GM23338 (cell line): Measurements from ENCODE around the gene PFKFB2. TPM values are rescaled to one million over a fixed set of nuclear protein-coding genes. Genes with fewer than 3 reads are reported as not detected.

Experiments used
- ATAC-seq: fragments of 200-7000 bp; cut with Tn5 transposase; 3 replicates; pipeline ENCODE4 v1.9.1; 2020
- DNase-seq: peaks from one replicate; pipeline ENCODE4 v3.0.0-alpha.2; 2015; ENCODE audit warnings: low spot score
- H2AFZ ChIP-seq: fragments of 200-600 bp; sonication (generic); 2 replicates; pipeline ENCODE4 v1.8.0; 2016; ENCODE audit warnings: antibody characterized with exemption, mild to moderate bottlenecking, moderate library complexity
- H3F3A ChIP-seq: fragments of 200-600 bp; sonication (generic); replicated peaks from 2 replicates; pipeline ENCODE4 v1.8.0; 2017; ENCODE audit warnings: antibody characterized with exemption, mixed run types, low read depth
- H3K27ac ChIP-seq: fragments of 200-600 bp; sonication (generic); 2 replicates; pipeline ENCODE4 v1.6.1; 2016; ENCODE audit warnings: low read depth
- H3K27me3 ChIP-seq: fragments of 200-600 bp; sonication (generic); 2 replicates; pipeline ENCODE4 v1.8.0; 2016; ENCODE audit warnings: mild to moderate bottlenecking, mixed run types, moderate library complexity; ENCODE audit not compliant: insufficient read depth
- H3K36me3 ChIP-seq: fragments of 200-600 bp; sonication (generic); 2 replicates; pipeline ENCODE4 v1.8.0; 2016; ENCODE audit warnings: mild to moderate bottlenecking; ENCODE audit not compliant: insufficient read depth
- H3K4me1 ChIP-seq: fragments of 200-600 bp; sonication (generic); 2 replicates; pipeline ENCODE4 v1.8.0; 2016; ENCODE audit warnings: mild to moderate bottlenecking, moderate library complexity; ENCODE audit not compliant: insufficient read depth
- H3K4me2 ChIP-seq: fragments of 200-600 bp; sonication (generic); 2 replicates; pipeline ENCODE4 v1.7.1; 2017; ENCODE audit warnings: mixed run types
- H3K4me3 ChIP-seq: fragments of 200-600 bp; sonication (generic); 2 replicates; pipeline ENCODE4 v1.6.1; 2016; ENCODE audit warnings: mixed run types
- H3K79me2 ChIP-seq: fragments of 200-600 bp; sonication (generic); replicated peaks from 2 replicates; pipeline ENCODE4 v1.8.0; 2017; ENCODE audit warnings: mild to moderate bottlenecking; ENCODE audit not compliant: insufficient read depth
- H3K9me2 ChIP-seq: fragments of 200-600 bp; sonication (generic); 2 replicates; pipeline ENCODE4 v1.8.0; 2017; ENCODE audit not compliant: insufficient read depth
- H4K20me1 ChIP-seq: fragments of 200-600 bp; sonication (generic); replicated peaks from 2 replicates; pipeline ENCODE4 v1.8.0; 2017; ENCODE audit warnings: mild to moderate bottlenecking; ENCODE audit not compliant: insufficient read depth
- H3K27ac Mint-ChIP-seq: 2 replicates; pipeline ENCODE4 v1.8.0; 2020; ENCODE audit warnings: inconsistent platforms, mild to moderate bottlenecking, moderate library complexity, mixed read lengths
- H3K27me3 Mint-ChIP-seq: 3 replicates; pipeline ENCODE4 v1.8.0; 2022; ENCODE audit warnings: low read depth, mild to moderate bottlenecking, moderate library complexity, mixed read lengths, inconsistent platforms; ENCODE audit not compliant: insufficient read depth, poor library complexity
- H3K36me3 Mint-ChIP-seq: 3 replicates; pipeline ENCODE4 v1.8.0; 2021; ENCODE audit warnings: low read depth, mild to moderate bottlenecking, inconsistent platforms, moderate library complexity, mixed read lengths
- H3K4me1 Mint-ChIP-seq: 3 replicates; pipeline ENCODE4 v1.8.0; 2020; ENCODE audit warnings: mild to moderate bottlenecking, inconsistent platforms, mixed read lengths
- H3K4me3 Mint-ChIP-seq: 3 replicates; pipeline ENCODE4 v1.8.0; 2021; ENCODE audit warnings: moderate library complexity, mild to moderate bottlenecking, inconsistent platforms, mixed read lengths
- H3K9me3 Mint-ChIP-seq: 3 replicates; pipeline ENCODE4 v1.8.0; 2020; ENCODE audit warnings: moderate library complexity, mild to moderate bottlenecking, inconsistent platforms, mixed read lengths
- CREB1 ChIP-seq: fragments of 250-450 bp; sonication (Bioruptor Pico); IDR thresholded peaks from 2 replicates; pipeline ENCODE4 v1.5.0; 2020; ENCODE audit warnings: low read depth, mild to moderate bottlenecking, moderate library complexity
- EZH2 ChIP-seq: fragments of 200-600 bp; sonication (generic); IDR thresholded peaks from one replicate; pipeline ENCODE4 v1.8.0; 2017; ENCODE audit warnings: antibody characterized with exemption, mild to moderate bottlenecking, low read depth; ENCODE audit not compliant: unreplicated experiment
- EZH2phosphoT487 ChIP-seq: fragments of 200-600 bp; sonication (generic); IDR thresholded peaks from one replicate; pipeline ENCODE4 v1.8.1; 2018; ENCODE audit warnings: antibody characterized with exemption; ENCODE audit not compliant: unreplicated experiment
- JUNB ChIP-seq: IDR thresholded peaks from one replicate; pipeline ENCODE4 v1.6.1; 2016; ENCODE audit warnings: antibody characterized with exemption; ENCODE audit not compliant: unreplicated experiment
- NANOG ChIP-seq: IDR thresholded peaks from 2 replicates; pipeline ENCODE4 v1.6.1; 2016; ENCODE audit warnings: antibody characterized with exemption, borderline replicate concordance
- POLR2AphosphoS5 ChIP-seq: IDR thresholded peaks from 2 replicates; pipeline ENCODE4 v1.6.1; 2016; ENCODE audit warnings: antibody characterized with exemption, low read depth
- STAT1 ChIP-seq: IDR thresholded peaks from one replicate; pipeline ENCODE4 v1.6.1; 2016; ENCODE audit warnings: antibody characterized with exemption; ENCODE audit not compliant: unreplicated experiment
- ZNF114 ChIP-seq: fragments of 250-450 bp; sonication (Bioruptor Pico); IDR thresholded peaks from 2 replicates; pipeline ENCODE4 v1.5.0; 2020; ENCODE audit warnings: mild to moderate bottlenecking, moderate library complexity
- ZNF331 ChIP-seq: fragments of 250-450 bp; sonication (Bioruptor Pico); IDR thresholded peaks from 2 replicates; pipeline ENCODE4 v1.5.0; 2020; ENCODE audit warnings: low read depth, mild to moderate bottlenecking, moderate library complexity
- polyA plus RNA-seq: library from polyadenylated mRNA; unstranded; fragments of >200 nt; fragmentation: Nextera tagmentation; extraction: Ambion mirVana; gene quantifications from 2 replicates; pipeline ENCODE4 v1.2.1, GENCODE V29; 2016
- total RNA-seq: library from RNA; depleted of rRNA; stranded (reverse); fragments of >200 nt; shearing (Covaris generic); gene quantifications from 2 replicates; pipeline ENCODE4 v1.2.3, GENCODE V29; 2014
- TF ChIP-seq, protein P1 (sequence below), 2 experiments: fragments of 200-600 bp in 1 of 2; sonication (generic) in 1 of 2; conservative IDR thresholded peaks; 2 replicates each; pipeline versions ENCODE4 v1.5.1 to v1.6.1; 2016 to 2017; ENCODE audit warnings: antibody characterized with exemption in 2 of 2, low read depth in 2 of 2, mild to moderate bottlenecking in 2 of 2, moderate library complexity in 1 of 2
- TF ChIP-seq, protein P2 (sequence below): IDR thresholded peaks from 2 replicates; pipeline ENCODE4 v1.6.1; 2016; ENCODE audit warnings: antibody characterized with exemption
- TF ChIP-seq, protein P3 (sequence below): fragments of 250-450 bp; sonication (Bioruptor Pico); IDR thresholded peaks from 2 replicates; pipeline ENCODE4 v1.5.0; 2020; ENCODE audit warnings: mild to moderate bottlenecking, moderate library complexity
- TF ChIP-seq, protein P4 (sequence below): IDR thresholded peaks from one replicate; pipeline ENCODE4 v1.6.1; 2018; ENCODE audit warnings: antibody characterized with exemption; ENCODE audit not compliant: unreplicated experiment

Gene PFKFB2
- total and polyA plus RNA-seq, 2 experiments from 2014 or later, result 4.9 to 14.8 TPM

DNA sequence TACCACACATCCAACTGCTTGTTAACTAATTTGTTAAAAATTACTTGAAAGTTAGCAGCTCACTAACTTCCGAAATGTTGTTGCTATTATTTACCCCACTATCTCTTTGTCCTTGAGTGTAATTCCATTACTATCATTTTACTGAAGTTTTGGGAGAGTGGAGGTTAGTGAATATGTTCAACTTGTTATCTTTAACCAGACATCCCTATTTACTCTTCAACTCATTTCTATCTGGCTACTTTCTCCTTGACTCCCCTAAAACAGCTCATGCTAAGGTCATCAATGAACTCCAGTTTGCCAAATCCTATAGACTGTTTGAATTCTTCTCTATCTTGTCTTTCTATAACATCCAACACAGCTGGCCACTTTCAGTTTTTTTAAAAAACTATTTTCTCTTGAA lies 16.2 kb upstream of the PFKFB2 start:
- no peak overlapping the region for H3K4me3 ChIP-seq
- H3K27ac Mint-ChIP-seq, result no peak overlapping the region
- H3K27ac ChIP-seq, result no peak overlapping the region
- H3K9me3 Mint-ChIP-seq, result no peaks in the 10 kb centered on the region
- H3F3A ChIP-seq, result no peaks in the 10 kb centered on the region
- no peaks in the 10 kb centered on the region for H3K27me3 Mint-ChIP-seq
- peaks cover 22% of the 10 kb centered on the region for H3K4me1 Mint-ChIP-seq
- no peaks in the 10 kb centered on the region for H3K27me3 ChIP-seq
- no peaks in the 10 kb centered on the region for H3K36me3 Mint-ChIP-seq
- no peaks in the 10 kb centered on the region for H3K9me2 ChIP-seq
- DNase-seq (no peak), ATAC-seq (no peak)
- H2AFZ ChIP-seq, result no peak overlapping the region
- H3K79me2 ChIP-seq, result no peaks in the 10 kb centered on the region
- peaks cover 15% of the 10 kb centered on the region for H3K4me1 ChIP-seq
- TF ChIP-seq STAT1, result no peak
- TF ChIP-seq EZH2, result no peak
- TF ChIP-seq, protein P1, sequence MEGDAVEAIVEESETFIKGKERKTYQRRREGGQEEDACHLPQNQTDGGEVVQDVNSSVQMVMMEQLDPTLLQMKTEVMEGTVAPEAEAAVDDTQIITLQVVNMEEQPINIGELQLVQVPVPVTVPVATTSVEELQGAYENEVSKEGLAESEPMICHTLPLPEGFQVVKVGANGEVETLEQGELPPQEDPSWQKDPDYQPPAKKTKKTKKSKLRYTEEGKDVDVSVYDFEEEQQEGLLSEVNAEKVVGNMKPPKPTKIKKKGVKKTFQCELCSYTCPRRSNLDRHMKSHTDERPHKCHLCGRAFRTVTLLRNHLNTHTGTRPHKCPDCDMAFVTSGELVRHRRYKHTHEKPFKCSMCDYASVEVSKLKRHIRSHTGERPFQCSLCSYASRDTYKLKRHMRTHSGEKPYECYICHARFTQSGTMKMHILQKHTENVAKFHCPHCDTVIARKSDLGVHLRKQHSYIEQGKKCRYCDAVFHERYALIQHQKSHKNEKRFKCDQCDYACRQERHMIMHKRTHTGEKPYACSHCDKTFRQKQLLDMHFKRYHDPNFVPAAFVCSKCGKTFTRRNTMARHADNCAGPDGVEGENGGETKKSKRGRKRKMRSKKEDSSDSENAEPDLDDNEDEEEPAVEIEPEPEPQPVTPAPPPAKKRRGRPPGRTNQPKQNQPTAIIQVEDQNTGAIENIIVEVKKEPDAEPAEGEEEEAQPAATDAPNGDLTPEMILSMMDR (conservative IDR thresholded peaks at IDR 0.05; ENCODE audit: low read depth in 2 of 2), result no peak
- TF ChIP-seq POLR2AphosphoS5, result no peak
- TF ChIP-seq EZH2phosphoT487, result no peak
- TF ChIP-seq ZNF331, result no peak
- no peak for TF ChIP-seq JUNB
- TF ChIP-seq, protein P2, sequence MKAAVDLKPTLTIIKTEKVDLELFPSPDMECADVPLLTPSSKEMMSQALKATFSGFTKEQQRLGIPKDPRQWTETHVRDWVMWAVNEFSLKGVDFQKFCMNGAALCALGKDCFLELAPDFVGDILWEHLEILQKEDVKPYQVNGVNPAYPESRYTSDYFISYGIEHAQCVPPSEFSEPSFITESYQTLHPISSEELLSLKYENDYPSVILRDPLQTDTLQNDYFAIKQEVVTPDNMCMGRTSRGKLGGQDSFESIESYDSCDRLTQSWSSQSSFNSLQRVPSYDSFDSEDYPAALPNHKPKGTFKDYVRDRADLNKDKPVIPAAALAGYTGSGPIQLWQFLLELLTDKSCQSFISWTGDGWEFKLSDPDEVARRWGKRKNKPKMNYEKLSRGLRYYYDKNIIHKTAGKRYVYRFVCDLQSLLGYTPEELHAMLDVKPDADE, result no peak
- no peak for TF ChIP-seq ZNF114 (CRISPR knock-in tag)
- TF ChIP-seq CREB1 (CRISPR knock-in tag), result no peak
- TF ChIP-seq, protein P3, sequence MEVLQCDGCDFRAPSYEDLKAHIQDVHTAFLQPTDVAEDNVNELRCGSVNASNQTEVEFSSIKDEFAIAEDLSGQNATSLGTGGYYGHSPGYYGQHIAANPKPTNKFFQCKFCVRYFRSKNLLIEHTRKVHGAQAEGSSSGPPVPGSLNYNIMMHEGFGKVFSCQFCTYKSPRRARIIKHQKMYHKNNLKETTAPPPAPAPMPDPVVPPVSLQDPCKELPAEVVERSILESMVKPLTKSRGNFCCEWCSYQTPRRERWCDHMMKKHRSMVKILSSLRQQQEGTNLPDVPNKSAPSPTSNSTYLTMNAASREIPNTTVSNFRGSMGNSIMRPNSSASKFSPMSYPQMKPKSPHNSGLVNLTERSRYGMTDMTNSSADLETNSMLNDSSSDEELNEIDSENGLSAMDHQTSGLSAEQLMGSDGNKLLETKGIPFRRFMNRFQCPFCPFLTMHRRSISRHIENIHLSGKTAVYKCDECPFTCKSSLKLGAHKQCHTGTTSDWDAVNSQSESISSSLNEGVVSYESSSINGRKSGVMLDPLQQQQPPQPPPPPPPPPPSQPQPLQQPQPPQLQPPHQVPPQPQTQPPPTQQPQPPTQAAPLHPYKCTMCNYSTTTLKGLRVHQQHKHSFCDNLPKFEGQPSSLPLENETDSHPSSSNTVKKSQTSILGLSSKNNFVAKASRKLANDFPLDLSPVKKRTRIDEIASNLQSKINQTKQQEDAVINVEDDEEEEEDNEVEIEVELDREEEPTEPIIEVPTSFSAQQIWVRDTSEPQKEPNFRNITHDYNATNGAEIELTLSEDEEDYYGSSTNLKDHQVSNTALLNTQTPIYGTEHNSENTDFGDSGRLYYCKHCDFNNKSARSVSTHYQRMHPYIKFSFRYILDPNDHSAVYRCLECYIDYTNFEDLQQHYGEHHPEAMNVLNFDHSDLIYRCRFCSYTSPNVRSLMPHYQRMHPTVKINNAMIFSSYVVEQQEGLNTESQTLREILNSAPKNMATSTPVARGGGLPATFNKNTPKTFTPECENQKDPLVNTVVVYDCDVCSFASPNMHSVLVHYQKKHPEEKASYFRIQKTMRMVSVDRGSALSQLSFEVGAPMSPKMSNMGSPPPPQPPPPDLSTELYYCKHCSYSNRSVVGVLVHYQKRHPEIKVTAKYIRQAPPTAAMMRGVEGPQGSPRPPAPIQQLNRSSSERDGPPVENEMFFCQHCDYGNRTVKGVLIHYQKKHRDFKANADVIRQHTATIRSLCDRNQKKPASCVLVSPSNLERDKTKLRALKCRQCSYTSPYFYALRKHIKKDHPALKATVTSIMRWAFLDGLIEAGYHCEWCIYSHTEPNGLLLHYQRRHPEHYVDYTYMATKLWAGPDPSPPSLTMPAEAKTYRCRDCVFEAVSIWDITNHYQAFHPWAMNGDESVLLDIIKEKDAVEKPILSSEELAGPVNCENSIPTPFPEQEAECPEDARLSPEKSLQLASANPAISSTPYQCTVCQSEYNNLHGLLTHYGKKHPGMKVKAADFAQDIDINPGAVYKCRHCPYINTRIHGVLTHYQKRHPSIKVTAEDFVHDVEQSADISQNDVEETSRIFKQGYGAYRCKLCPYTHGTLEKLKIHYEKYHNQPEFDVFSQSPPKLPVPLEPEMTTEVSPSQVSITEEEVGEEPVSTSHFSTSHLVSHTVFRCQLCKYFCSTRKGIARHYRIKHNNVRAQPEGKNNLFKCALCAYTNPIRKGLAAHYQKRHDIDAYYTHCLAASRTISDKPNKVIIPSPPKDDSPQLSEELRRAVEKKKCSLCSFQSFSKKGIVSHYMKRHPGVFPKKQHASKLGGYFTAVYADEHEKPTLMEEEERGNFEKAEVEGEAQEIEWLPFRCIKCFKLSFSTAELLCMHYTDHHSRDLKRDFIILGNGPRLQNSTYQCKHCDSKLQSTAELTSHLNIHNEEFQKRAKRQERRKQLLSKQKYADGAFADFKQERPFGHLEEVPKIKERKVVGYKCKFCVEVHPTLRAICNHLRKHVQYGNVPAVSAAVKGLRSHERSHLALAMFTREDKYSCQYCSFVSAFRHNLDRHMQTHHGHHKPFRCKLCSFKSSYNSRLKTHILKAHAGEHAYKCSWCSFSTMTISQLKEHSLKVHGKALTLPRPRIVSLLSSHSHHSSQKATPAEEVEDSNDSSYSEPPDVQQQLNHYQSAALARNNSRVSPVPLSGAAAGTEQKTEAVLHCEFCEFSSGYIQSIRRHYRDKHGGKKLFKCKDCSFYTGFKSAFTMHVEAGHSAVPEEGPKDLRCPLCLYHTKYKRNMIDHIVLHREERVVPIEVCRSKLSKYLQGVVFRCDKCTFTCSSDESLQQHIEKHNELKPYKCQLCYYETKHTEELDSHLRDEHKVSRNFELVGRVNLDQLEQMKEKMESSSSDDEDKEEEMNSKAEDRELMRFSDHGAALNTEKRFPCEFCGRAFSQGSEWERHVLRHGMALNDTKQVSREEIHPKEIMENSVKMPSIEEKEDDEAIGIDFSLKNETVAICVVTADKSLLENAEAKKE, result no peak
- no peak for TF ChIP-seq NANOG
- TF ChIP-seq, protein P4, sequence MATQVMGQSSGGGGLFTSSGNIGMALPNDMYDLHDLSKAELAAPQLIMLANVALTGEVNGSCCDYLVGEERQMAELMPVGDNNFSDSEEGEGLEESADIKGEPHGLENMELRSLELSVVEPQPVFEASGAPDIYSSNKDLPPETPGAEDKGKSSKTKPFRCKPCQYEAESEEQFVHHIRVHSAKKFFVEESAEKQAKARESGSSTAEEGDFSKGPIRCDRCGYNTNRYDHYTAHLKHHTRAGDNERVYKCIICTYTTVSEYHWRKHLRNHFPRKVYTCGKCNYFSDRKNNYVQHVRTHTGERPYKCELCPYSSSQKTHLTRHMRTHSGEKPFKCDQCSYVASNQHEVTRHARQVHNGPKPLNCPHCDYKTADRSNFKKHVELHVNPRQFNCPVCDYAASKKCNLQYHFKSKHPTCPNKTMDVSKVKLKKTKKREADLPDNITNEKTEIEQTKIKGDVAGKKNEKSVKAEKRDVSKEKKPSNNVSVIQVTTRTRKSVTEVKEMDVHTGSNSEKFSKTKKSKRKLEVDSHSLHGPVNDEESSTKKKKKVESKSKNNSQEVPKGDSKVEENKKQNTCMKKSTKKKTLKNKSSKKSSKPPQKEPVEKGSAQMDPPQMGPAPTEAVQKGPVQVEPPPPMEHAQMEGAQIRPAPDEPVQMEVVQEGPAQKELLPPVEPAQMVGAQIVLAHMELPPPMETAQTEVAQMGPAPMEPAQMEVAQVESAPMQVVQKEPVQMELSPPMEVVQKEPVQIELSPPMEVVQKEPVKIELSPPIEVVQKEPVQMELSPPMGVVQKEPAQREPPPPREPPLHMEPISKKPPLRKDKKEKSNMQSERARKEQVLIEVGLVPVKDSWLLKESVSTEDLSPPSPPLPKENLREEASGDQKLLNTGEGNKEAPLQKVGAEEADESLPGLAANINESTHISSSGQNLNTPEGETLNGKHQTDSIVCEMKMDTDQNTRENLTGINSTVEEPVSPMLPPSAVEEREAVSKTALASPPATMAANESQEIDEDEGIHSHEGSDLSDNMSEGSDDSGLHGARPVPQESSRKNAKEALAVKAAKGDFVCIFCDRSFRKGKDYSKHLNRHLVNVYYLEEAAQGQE, result no peak
- no peak overlapping the region for H3K4me2 ChIP-seq
- no peaks in the 10 kb centered on the region for H3K36me3 ChIP-seq
- no peaks in the 10 kb centered on the region for H4K20me1 ChIP-seq
- H3K4me3 Mint-ChIP-seq, result no peak overlapping the region
